Stromal cell of bone marrow (primary cell): ENCODE measurements around the gene PRCP.
A peak's percentile ranks its signal among the peaks of the same experiment; 100 is the strongest.
"Not testable (repeated sequence)": the region's sequence is repeated elsewhere in the genome, so short reads cannot be mapped to it uniquely, and the experiment has no call there.

Source experiments
- DNase-seq: peaks from one replicate; pipeline ENCODE4 v3.0.0-alpha.2; 2012; ENCODE audit warnings: low read depth

The PRCP gene

GRCh38 chr11:82871646-82872045 lies 28.6 kb downstream of the PRCP start:
- DNase-seq, result no peak

GRCh38 chr11:82869657-82870056 lies 30.6 kb downstream of the PRCP start:
- no peak for DNase-seq

- DNase-seq, result peak; percentile 55
Measured at GRCh38 chr11:82867495-82868082, 32.6 kb downstream of the PRCP start.

- no peak for DNase-seq
Measured at GRCh38 chr11:82865841-82866240, 34.4 kb downstream of the PRCP start.

GRCh38 chr11:82864268-82864667 lies 36.0 kb downstream of the PRCP start:
- DNase-seq, result peak; percentile 66

GRCh38 chr11:82863209-82863608 lies 37.0 kb downstream of the PRCP start:
- DNase-seq, result no peak

GRCh38 chr11:82862379-82862778 lies 37.9 kb downstream of the PRCP start:
- no peak for DNase-seq

GRCh38 chr11:82859750-82860149 lies 40.5 kb downstream of the PRCP start:
- no peak for DNase-seq

- DNase-seq, result no peak
Measured at GRCh38 chr11:82858556-82859091, 41.6 kb downstream of the PRCP start.

GRCh38 chr11:82858133-82858532 lies 42.1 kb downstream of the PRCP start:
- DNase-seq, result no peak

- DNase-seq, result no peak
Measured at GRCh38 chr11:82857145-82857544, 43.1 kb downstream of the PRCP start.

- no peak for DNase-seq
Measured at GRCh38 chr11:82855616-82856015, 44.6 kb downstream of the PRCP start.

- DNase-seq, result not testable (repeated sequence)
Measured at GRCh38 chr11:82854916-82855315, 45.3 kb downstream of the PRCP start.

- no peak for DNase-seq
Measured at GRCh38 chr11:82854242-82854641, 46.0 kb downstream of the PRCP start.

GRCh38 chr11:82848829-82849228 lies 51.4 kb downstream of the PRCP start:
- no peak for DNase-seq

GRCh38 chr11:82845356-82846353 lies 54.6 kb downstream of the PRCP start:
- no peak for DNase-seq

- DNase-seq, result no peak
Measured at GRCh38 chr11:82843057-82843795, 57.0 kb downstream of the PRCP start.

- DNase-seq, result no peak
Measured at GRCh38 chr11:82842019-82842418, 58.2 kb downstream of the PRCP start.

- no peak for DNase-seq
Measured at GRCh38 chr11:82837650-82838049, 62.6 kb downstream of the PRCP start.

GRCh38 chr11:82832983-82833382 lies 67.2 kb downstream of the PRCP start:
- DNase-seq, result no peak

- DNase-seq, result no peak
Measured at GRCh38 chr11:82831364-82831763, 68.9 kb downstream of the PRCP start.

GRCh38 chr11:82830746-82831145 lies 69.5 kb downstream of the PRCP start:
- no peak for DNase-seq
